Liver (tissue), 9 donors: ENCODE results near the gene ADAM10. TPM values are rescaled to one million over a fixed set of nuclear protein-coding genes. Genes with fewer than 3 reads are reported as not detected.

Source experiments
- DNase-seq: peaks from one replicate; pipeline ENCODE4 v3.0.0-alpha.2; 2017; ENCODE audit warnings: low spot score
- H3K27ac ChIP-seq, 2 donors: one replicate each; pipeline ENCODE4 v1.7.0; 2013; ENCODE audit warnings: inconsistent platforms in 2 of 2, low read length in 2 of 2, control low read depth in 1 of 2, low read depth in 1 of 2, mild to moderate bottlenecking in 1 of 2
- H3K27me3 ChIP-seq, 4 donors: one replicate each; pipeline versions ENCODE4 v1.6.1 to v1.7.0; 2013; ENCODE audit warnings: low read length in 3 of 4, inconsistent platforms in 1 of 4, mild to moderate bottlenecking in 1 of 4, moderate library complexity in 1 of 4; ENCODE audit not compliant: control insufficient read depth in 4 of 4, insufficient read depth in 4 of 4
- H3K36me3 ChIP-seq, 4 donors: one replicate each; pipeline versions ENCODE4 v1.6.1 to v1.7.0; 2013; ENCODE audit warnings: low read length in 3 of 4, mild to moderate bottlenecking in 3 of 4, low read depth in 1 of 4, moderate library complexity in 1 of 4; ENCODE audit not compliant: control insufficient read depth in 4 of 4, insufficient read depth in 3 of 4
- H3K4me1 ChIP-seq, 4 donors: one replicate each; pipeline versions ENCODE4 v1.6.1 to v1.7.0; 2013; ENCODE audit warnings: low read length in 3 of 4, mild to moderate bottlenecking in 3 of 4, moderate library complexity in 1 of 4; ENCODE audit not compliant: control insufficient read depth in 4 of 4, insufficient read depth in 4 of 4
- H3K4me3 ChIP-seq, 3 donors: one replicate each; pipeline versions ENCODE4 v1.6.1 to v1.7.0; 2013; ENCODE audit warnings: low read length in 3 of 3, control low read depth in 1 of 3, low read depth in 1 of 3, mild to moderate bottlenecking in 1 of 3
- H3K9ac ChIP-seq, 2 donors: one replicate each; pipeline ENCODE4 v1.7.0; 2013; ENCODE audit warnings: low read length in 2 of 2, mild to moderate bottlenecking in 2 of 2, moderate library complexity in 2 of 2, control low read depth in 1 of 2, low read depth in 1 of 2
- H3K9me3 ChIP-seq, 4 donors: one replicate each; pipeline versions ENCODE4 v1.6.1 to v1.7.0; 2013; ENCODE audit warnings: low read length in 3 of 4; ENCODE audit not compliant: control insufficient read depth in 4 of 4
- EGR1 ChIP-seq, 2 donors: IDR thresholded peaks; 2 replicates each; pipeline ENCODE4 v1.6.1; 2016 to 2018; ENCODE audit warnings: antibody characterized with exemption in 2 of 2, low read depth in 2 of 2
- FOXA1 ChIP-seq: IDR thresholded peaks from 2 replicates; pipeline ENCODE4 v1.6.1; 2016; ENCODE audit warnings: antibody characterized with exemption
- FOXA2 ChIP-seq: IDR thresholded peaks from 2 replicates; pipeline ENCODE4 v1.6.1; 2016; ENCODE audit warnings: antibody characterized with exemption
- GABPA ChIP-seq, 2 donors: IDR thresholded peaks in 1 of 2; conservative IDR thresholded peaks in 1 of 2; 2 replicates each; pipeline ENCODE4 v1.6.1; 2016; ENCODE audit warnings: antibody characterized with exemption in 2 of 2, mild to moderate bottlenecking in 1 of 2, moderate library complexity in 1 of 2
- HNF4A ChIP-seq, 2 donors: conservative IDR thresholded peaks; 2 replicates each; pipeline ENCODE4 v1.6.1; 2016; ENCODE audit warnings: antibody characterized with exemption in 2 of 2, mild to moderate bottlenecking in 2 of 2
- HNF4G ChIP-seq: IDR thresholded peaks from 2 replicates; pipeline ENCODE4 v1.6.1; 2016; ENCODE audit warnings: antibody characterized with exemption
- JUND ChIP-seq, 2 donors: IDR thresholded peaks; 2 replicates each; pipeline ENCODE4 v1.6.1; 2016; ENCODE audit warnings: antibody characterized with exemption in 2 of 2
- NR2F2 ChIP-seq: IDR thresholded peaks from 2 replicates; pipeline ENCODE4 v1.6.1; 2016; ENCODE audit warnings: antibody characterized with exemption
- RAD21 ChIP-seq, 2 donors: IDR thresholded peaks; 2 replicates each; pipeline ENCODE4 v1.6.1; 2016; ENCODE audit warnings: antibody characterized with exemption in 2 of 2, mild to moderate bottlenecking in 2 of 2
- SP1 ChIP-seq: IDR thresholded peaks from 2 replicates; pipeline ENCODE4 v1.6.1; 2018; ENCODE audit warnings: antibody characterized with exemption, mild to moderate bottlenecking
- TAF1 ChIP-seq: conservative IDR thresholded peaks from 2 replicates; pipeline ENCODE4 v1.6.1; 2016; ENCODE audit warnings: antibody characterized with exemption, mild to moderate bottlenecking
- YY1 ChIP-seq: IDR thresholded peaks from 2 replicates; pipeline ENCODE4 v1.6.1; 2016; ENCODE audit warnings: antibody characterized with exemption, mild to moderate bottlenecking
- whole genome bisulfite sequencing: extraction: QIAGEN DNeasy Blood & Tissue Kit; methylation state at CpG from one replicate; pipeline ENCODE4 v1.1.7; 2013; 5-methylcytosine and 5-hydroxymethylcytosine counted together
- polyA plus RNA-seq, 2 donors: library from polyadenylated mRNA; stranded (reverse) in 1 of 2; unstranded in 1 of 2; fragments of 200-250 nt in 1 of 2; fragments of >200 nt in 1 of 2; fragmentation: Nextera tagmentation in 1 of 2; extraction: Ambion mirVana in 1 of 2; gene quantifications; one replicate each; pipeline versions ENCODE4 v1.2.1 to v1.2.3, GENCODE V29; 2013 to 2015
- total RNA-seq, 2 donors: library from RNA; depleted of rRNA; stranded (reverse); fragments of >200 nt; gene quantifications; one replicate each; pipeline ENCODE4 v1.2.3, GENCODE V29; 2014
- TF ChIP-seq, protein P1 (sequence below): IDR thresholded peaks from 2 replicates; pipeline ENCODE4 v1.6.1; 2016; ENCODE audit warnings: antibody characterized with exemption, mild to moderate bottlenecking
- TF ChIP-seq, protein P2 (sequence below): IDR thresholded peaks from 2 replicates; pipeline ENCODE4 v1.6.1; 2016; ENCODE audit warnings: antibody characterized with exemption
- TF ChIP-seq, protein P3 (sequence below): fragments of 150-350 bp; IDR thresholded peaks from 2 replicates; pipeline ENCODE4 v1.5.1; 2017; ENCODE audit warnings: improper control_type of control experiment, low read depth, low read length; ENCODE audit not compliant: missing input control
- TF ChIP-seq, protein P4 (sequence below): IDR thresholded peaks from 2 replicates; pipeline ENCODE4 v1.6.1; 2016; ENCODE audit warnings: antibody characterized with exemption
- donor health status: healthy.
- donor health status: healthy.
- donor health status: healthy.
- donor health status: healthy.
- donor health status: healthy.

The ADAM10 gene
- total and polyA plus RNA-seq, 4 donors: 12.6 to 55.6 (median 34.6) TPM

DNA sequence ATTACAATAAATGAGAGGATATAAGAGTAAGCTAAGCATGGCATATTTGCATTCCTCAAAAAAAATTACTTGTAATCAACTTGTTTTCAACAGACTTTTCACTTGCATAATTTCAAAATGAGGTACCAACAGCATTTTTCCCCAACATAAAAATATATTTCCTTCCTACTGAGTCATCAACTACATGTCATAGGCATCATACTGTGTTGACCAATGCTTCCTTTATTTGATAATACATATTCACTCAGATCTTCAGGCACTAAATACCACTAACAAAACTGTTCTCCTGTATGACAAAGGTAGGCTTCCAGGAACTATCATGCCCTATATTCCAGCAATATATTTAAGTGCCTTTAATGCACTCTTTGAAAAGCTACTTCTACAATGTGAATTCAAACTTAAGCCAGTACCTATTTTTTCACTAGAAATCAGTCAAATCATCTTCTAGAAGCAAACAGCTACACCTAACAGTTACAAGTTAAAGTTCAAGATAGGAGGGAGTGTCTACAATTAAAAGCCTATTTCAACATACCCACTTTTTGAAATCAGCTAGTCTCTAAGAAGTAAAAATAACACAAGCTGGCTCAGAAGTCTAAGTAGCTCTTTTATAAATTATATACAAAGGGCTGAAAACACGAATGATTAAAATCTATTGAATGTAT is 11.3 kb downstream of the ADAM10 start (continued):
- TF ChIP-seq, protein P1, sequence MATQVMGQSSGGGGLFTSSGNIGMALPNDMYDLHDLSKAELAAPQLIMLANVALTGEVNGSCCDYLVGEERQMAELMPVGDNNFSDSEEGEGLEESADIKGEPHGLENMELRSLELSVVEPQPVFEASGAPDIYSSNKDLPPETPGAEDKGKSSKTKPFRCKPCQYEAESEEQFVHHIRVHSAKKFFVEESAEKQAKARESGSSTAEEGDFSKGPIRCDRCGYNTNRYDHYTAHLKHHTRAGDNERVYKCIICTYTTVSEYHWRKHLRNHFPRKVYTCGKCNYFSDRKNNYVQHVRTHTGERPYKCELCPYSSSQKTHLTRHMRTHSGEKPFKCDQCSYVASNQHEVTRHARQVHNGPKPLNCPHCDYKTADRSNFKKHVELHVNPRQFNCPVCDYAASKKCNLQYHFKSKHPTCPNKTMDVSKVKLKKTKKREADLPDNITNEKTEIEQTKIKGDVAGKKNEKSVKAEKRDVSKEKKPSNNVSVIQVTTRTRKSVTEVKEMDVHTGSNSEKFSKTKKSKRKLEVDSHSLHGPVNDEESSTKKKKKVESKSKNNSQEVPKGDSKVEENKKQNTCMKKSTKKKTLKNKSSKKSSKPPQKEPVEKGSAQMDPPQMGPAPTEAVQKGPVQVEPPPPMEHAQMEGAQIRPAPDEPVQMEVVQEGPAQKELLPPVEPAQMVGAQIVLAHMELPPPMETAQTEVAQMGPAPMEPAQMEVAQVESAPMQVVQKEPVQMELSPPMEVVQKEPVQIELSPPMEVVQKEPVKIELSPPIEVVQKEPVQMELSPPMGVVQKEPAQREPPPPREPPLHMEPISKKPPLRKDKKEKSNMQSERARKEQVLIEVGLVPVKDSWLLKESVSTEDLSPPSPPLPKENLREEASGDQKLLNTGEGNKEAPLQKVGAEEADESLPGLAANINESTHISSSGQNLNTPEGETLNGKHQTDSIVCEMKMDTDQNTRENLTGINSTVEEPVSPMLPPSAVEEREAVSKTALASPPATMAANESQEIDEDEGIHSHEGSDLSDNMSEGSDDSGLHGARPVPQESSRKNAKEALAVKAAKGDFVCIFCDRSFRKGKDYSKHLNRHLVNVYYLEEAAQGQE: no peak
- TF ChIP-seq, protein P2, sequence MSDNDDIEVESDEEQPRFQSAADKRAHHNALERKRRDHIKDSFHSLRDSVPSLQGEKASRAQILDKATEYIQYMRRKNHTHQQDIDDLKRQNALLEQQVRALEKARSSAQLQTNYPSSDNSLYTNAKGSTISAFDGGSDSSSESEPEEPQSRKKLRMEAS: no peak
- TF ChIP-seq EGR1 (IDR thresholded peaks at IDR 0.05; ENCODE audit: low read depth in 2 of 2) (no peak), HNF4A (conservative IDR thresholded peaks at IDR 0.05) (no peak), GABPA (IDR thresholded peaks at IDR 0.05 in 1 of 2, conservative IDR thresholded peaks at IDR 0.05 in 1 of 2) (no peak), FOXA1 (no peak), HNF4G (no peak), JUND (IDR thresholded peaks at IDR 0.05) (no peak)
- TF ChIP-seq, protein P3, sequence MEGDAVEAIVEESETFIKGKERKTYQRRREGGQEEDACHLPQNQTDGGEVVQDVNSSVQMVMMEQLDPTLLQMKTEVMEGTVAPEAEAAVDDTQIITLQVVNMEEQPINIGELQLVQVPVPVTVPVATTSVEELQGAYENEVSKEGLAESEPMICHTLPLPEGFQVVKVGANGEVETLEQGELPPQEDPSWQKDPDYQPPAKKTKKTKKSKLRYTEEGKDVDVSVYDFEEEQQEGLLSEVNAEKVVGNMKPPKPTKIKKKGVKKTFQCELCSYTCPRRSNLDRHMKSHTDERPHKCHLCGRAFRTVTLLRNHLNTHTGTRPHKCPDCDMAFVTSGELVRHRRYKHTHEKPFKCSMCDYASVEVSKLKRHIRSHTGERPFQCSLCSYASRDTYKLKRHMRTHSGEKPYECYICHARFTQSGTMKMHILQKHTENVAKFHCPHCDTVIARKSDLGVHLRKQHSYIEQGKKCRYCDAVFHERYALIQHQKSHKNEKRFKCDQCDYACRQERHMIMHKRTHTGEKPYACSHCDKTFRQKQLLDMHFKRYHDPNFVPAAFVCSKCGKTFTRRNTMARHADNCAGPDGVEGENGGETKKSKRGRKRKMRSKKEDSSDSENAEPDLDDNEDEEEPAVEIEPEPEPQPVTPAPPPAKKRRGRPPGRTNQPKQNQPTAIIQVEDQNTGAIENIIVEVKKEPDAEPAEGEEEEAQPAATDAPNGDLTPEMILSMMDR: no peak

DNA sequence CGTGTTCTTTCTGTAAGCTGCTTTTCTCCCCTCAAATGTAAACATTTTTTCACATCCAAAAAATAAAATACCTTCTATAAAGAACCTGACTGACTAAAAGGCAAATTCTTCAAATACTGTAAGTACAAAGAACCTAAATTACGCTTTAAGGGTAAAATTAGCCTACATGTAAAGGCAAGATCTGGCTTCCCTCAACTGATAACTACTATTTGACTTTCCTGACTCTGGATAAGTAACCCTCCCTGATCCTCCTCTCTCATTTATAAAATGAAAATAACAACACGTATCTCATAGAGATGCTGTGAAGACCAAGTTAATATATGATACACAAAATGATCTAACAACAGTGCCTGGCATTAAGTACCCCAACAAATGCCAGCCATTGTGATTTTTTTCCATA is 12.2 kb downstream of the ADAM10 start:
- H3K9ac ChIP-seq: no peak overlapping the region
- H3K36me3 ChIP-seq: no peaks in the 10 kb centered on the region
- no peak overlapping the region for H3K27ac ChIP-seq
- no peak for DNase-seq
- WGBS: 90% methylated on average over 3 of the region's 3 CpGs
- no peak overlapping the region for H3K4me3 ChIP-seq
- TF ChIP-seq, protein P1: no peak
- TF ChIP-seq TAF1 (no peak), JUND (IDR thresholded peaks at IDR 0.05) (no peak), SP1 (no peak), RAD21 (IDR thresholded peaks at IDR 0.05) (no peak), YY1 (no peak), FOXA2 (no peak), NR2F2 (no peak)
- TF ChIP-seq, protein P3: no peak
- TF ChIP-seq, protein P2: no peak
- TF ChIP-seq, protein P4, sequence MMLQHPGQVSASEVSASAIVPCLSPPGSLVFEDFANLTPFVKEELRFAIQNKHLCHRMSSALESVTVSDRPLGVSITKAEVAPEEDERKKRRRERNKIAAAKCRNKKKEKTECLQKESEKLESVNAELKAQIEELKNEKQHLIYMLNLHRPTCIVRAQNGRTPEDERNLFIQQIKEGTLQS: no peak
- peaks cover 7 to 21% (median 9%) of the 10 kb centered on the region in 4 donors for H3K4me1 ChIP-seq
- no peaks in the 10 kb centered on the region for H3K27me3 ChIP-seq
- no peaks in the 10 kb centered on the region for H3K9me3 ChIP-seq
